WI38 (cell line): ENCODE data around the gene CD4.
A peak's percentile ranks its signal among the peaks of the same experiment; 100 is the strongest.

Source experiments
- H3K4me3 ChIP-seq: 2 replicates; pipeline ENCODE4 v1.5.1; 2011; ENCODE audit warnings: low read depth, mild to moderate bottlenecking, control low read depth, low read length
- CTCF ChIP-seq: IDR thresholded peaks from 2 replicates; pipeline ENCODE4 v1.5.1; 2012; ENCODE audit warnings: low read depth, mild to moderate bottlenecking, control low read depth, low read length

CD4 gene

GRCh38 chr12:6846316-6846869 is 57.1 kb downstream of the CD4 start:
- no peak for TF ChIP-seq CTCF
- H3K4me3 ChIP-seq, result no peak overlapping the region

GRCh38 chr12:6847676-6848075 is 58.3 kb downstream of the CD4 start:
- no peak overlapping the region for H3K4me3 ChIP-seq
- no peak for TF ChIP-seq CTCF

GRCh38 chr12:6849427-6849826 is 60.1 kb downstream of the CD4 start:
- no peak overlapping the region for H3K4me3 ChIP-seq
- TF ChIP-seq CTCF, result no peak

- TF ChIP-seq CTCF, result no peak
- peak overlapping the region; percentile 65 for H3K4me3 ChIP-seq
Measured at GRCh38 chr12:6849976-6850560, 60.7 kb downstream of the CD4 start.

- TF ChIP-seq CTCF, result no peak
- peak overlapping the region; percentile 65 for H3K4me3 ChIP-seq
Measured at GRCh38 chr12:6850796-6851152, 61.4 kb downstream of the CD4 start.

GRCh38 chr12:6851153-6851920 is 62.0 kb downstream of the CD4 start, which contains the start of gene CDCA3:
Gene CDCA3 (minus strand): TSS chr12:6851286. CDS start chr12:6850952, 334 bp downstream.
- peak within 1 kb of the TSS; percentile 65 for H3K4me3 ChIP-seq
- TF ChIP-seq CTCF, result no peak

GRCh38 chr12:6851921-6852650 is 62.8 kb downstream of the CD4 start, which contains the start of gene USP5:
Gene USP5 (plus strand): TSS chr12:6852150. CDS start chr12:6852180, 30 bp downstream.
- peak within 1 kb of the TSS; percentile 65 for H3K4me3 ChIP-seq
- no peak for TF ChIP-seq CTCF
